GM21360 (cell line): Measurements from ENCODE around the gene RTN4.
"Not testable (repeated sequence)": the region's sequence is repeated elsewhere in the genome, so short reads cannot be mapped to it uniquely, and the experiment has no call there.

ENCODE experiments used
- ATAC-seq: cut with Tn5 transposase; IDR thresholded peaks from one replicate; pipeline ENCODE4 v1.9.1; 2021; ENCODE audit warnings: mild to moderate bottlenecking, moderate library complexity; ENCODE audit not compliant: unreplicated experiment

Gene RTN4

GRCh38 chr2:55073000-55073983 lies 23.0 kb upstream of the RTN4 start:
- no peak for ATAC-seq

- ATAC-seq = no peak
Observed at GRCh38 chr2:55063713-55064323, 13.6 kb upstream of the RTN4 start.

- no peak for ATAC-seq
Observed at GRCh38 chr2:55063226-55063625, 13.0 kb upstream of the RTN4 start.

- no peak for ATAC-seq
Observed at GRCh38 chr2:55062754-55063153, 12.5 kb upstream of the RTN4 start.

GRCh38 chr2:55061523-55062344 lies 11.5 kb upstream of the RTN4 start:
- ATAC-seq = no peak

GRCh38 chr2:55059793-55060192 lies 9.5 kb upstream of the RTN4 start:
- ATAC-seq = no peak

GRCh38 chr2:55057474-55057873 lies 7.2 kb upstream of the RTN4 start:
- no peak for ATAC-seq

- ATAC-seq = no peak
Observed at GRCh38 chr2:55056024-55056521, 5.8 kb upstream of the RTN4 start.

GRCh38 chr2:55054106-55054875 lies 4.0 kb upstream of the RTN4 start:
- ATAC-seq = peak; percentile 23

- not testable (repeated sequence) for ATAC-seq
Observed at GRCh38 chr2:55053225-55053624, 3.0 kb upstream of the RTN4 start.

- ATAC-seq = no peak
Observed at GRCh38 chr2:55052129-55053061, 2.1 kb upstream of the RTN4 start.

GRCh38 chr2:55051026-55051866 lies 995 bp upstream of the RTN4 start:
- no peak for ATAC-seq

GRCh38 chr2:55049821-55050099 lies 491 bp downstream of the RTN4 start:
- ATAC-seq = no peak

GRCh38 chr2:55049043-55049820 lies 1.0 kb downstream of the RTN4 start:
- ATAC-seq = no peak

- ATAC-seq = no peak
Observed at GRCh38 chr2:55048508-55049042, 1.7 kb downstream of the RTN4 start.

GRCh38 chr2:55047677-55048299 lies 2.5 kb downstream of the RTN4 start:
- no peak for ATAC-seq

- ATAC-seq = no peak
Observed at GRCh38 chr2:55045780-55046179, 4.5 kb downstream of the RTN4 start.
